Choroid plexus epithelial cell (primary cell): ENCODE measurements around the gene KCTD19.
A peak's percentile ranks its signal among the peaks of the same experiment; 100 is the strongest.

ENCODE experiments used
- DNase-seq: peaks from one replicate; pipeline ENCODE4 v3.0.0-alpha.2; 2010; ENCODE audit warnings: low read depth
- H3K4me3 ChIP-seq: 2 replicates; pipeline ENCODE4 v1.5.1; 2011; ENCODE audit warnings: low read depth, mild to moderate bottlenecking, control low read depth, low read length, moderate library complexity
- TF ChIP-seq, protein P1 (sequence below): conservative IDR thresholded peaks from 2 replicates; pipeline ENCODE4 v1.5.1; 2011; ENCODE audit warnings: low read depth, mild to moderate bottlenecking, control low read depth, inconsistent platforms, low read length, moderate library complexity

Gene KCTD19

GRCh38 chr16:67246756-67247191 is 79.8 kb downstream of the KCTD19 start:
- TF ChIP-seq, protein P1, sequence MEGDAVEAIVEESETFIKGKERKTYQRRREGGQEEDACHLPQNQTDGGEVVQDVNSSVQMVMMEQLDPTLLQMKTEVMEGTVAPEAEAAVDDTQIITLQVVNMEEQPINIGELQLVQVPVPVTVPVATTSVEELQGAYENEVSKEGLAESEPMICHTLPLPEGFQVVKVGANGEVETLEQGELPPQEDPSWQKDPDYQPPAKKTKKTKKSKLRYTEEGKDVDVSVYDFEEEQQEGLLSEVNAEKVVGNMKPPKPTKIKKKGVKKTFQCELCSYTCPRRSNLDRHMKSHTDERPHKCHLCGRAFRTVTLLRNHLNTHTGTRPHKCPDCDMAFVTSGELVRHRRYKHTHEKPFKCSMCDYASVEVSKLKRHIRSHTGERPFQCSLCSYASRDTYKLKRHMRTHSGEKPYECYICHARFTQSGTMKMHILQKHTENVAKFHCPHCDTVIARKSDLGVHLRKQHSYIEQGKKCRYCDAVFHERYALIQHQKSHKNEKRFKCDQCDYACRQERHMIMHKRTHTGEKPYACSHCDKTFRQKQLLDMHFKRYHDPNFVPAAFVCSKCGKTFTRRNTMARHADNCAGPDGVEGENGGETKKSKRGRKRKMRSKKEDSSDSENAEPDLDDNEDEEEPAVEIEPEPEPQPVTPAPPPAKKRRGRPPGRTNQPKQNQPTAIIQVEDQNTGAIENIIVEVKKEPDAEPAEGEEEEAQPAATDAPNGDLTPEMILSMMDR, result peak; percentile 25
- no peak for DNase-seq
- H3K4me3 ChIP-seq, result peak overlapping the region; percentile 72

- H3K4me3 ChIP-seq, result peak overlapping the region; percentile 72
- peak; percentile 97 for DNase-seq
- TF ChIP-seq, protein P1, result peak; percentile 60
Observed at GRCh38 chr16:67246081-67246755, 80.3 kb downstream of the KCTD19 start.

- no peak for DNase-seq
- peak overlapping the region; percentile 72 for H3K4me3 ChIP-seq
- TF ChIP-seq, protein P1, result no peak
Observed at GRCh38 chr16:67245674-67246080, 80.9 kb downstream of the KCTD19 start.

GRCh38 chr16:67245186-67245585 is 81.4 kb downstream of the KCTD19 start:
- TF ChIP-seq, protein P1, result no peak
- no peak for DNase-seq
- H3K4me3 ChIP-seq, result peak overlapping the region; percentile 18

- DNase-seq, result peak; percentile 88
- TF ChIP-seq, protein P1, result no peak
- peak overlapping the region; percentile 12 for H3K4me3 ChIP-seq
Observed at GRCh38 chr16:67244387-67245185, 82.0 kb downstream of the KCTD19 start.

GRCh38 chr16:67243481-67243880 is 83.1 kb downstream of the KCTD19 start:
- H3K4me3 ChIP-seq, result no peak overlapping the region
- TF ChIP-seq, protein P1, result no peak
- DNase-seq, result no peak
